NT2/D1 (cell line): ENCODE results near the gene KLHL18.

Experiments used
- SUZ12 ChIP-seq: IDR thresholded peaks from 2 replicates; pipeline ENCODE4 v1.6.1; 2011; ENCODE audit not compliant: insufficient read length, insufficient read depth; ENCODE audit errors: extremely low read depth
- YY1 ChIP-seq: IDR thresholded peaks from 2 replicates; pipeline ENCODE4 v1.6.1; 2011; ENCODE audit not compliant: insufficient read length, insufficient read depth
- ZNF274 ChIP-seq: IDR thresholded peaks from 2 replicates; pipeline ENCODE4 v1.6.1; 2011; ENCODE audit warnings: mild to moderate bottlenecking, low read depth, low read length

- TF ChIP-seq ZNF274 (no peak), YY1 (no peak), SUZ12 (no peak)
Observed at GRCh38 chr3:47337656-47338055, 54.9 kb downstream of the KLHL18 start.
